NCI-H69 (cell line): ENCODE data around the gene XNDC1N.
A peak's percentile ranks its signal among the peaks of the same experiment; 100 is the strongest.

ENCODE experiments used
- DNase-seq: peaks from one replicate; lab custom pipeline; 2025; lab: John Stamatoyannopoulos, UW

Gene XNDC1N, protein sequence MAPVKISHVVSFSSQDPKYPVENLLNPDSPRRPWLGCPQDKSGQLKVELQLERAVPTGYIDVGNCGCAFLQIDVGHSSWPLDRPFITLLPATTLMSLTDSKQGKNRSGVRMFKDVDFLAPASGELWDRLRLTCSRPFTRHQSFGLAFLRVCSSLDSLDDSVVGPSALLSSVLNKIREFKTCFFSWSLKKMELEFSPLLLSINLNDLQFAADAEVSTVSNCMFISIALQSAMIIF

DNA sequence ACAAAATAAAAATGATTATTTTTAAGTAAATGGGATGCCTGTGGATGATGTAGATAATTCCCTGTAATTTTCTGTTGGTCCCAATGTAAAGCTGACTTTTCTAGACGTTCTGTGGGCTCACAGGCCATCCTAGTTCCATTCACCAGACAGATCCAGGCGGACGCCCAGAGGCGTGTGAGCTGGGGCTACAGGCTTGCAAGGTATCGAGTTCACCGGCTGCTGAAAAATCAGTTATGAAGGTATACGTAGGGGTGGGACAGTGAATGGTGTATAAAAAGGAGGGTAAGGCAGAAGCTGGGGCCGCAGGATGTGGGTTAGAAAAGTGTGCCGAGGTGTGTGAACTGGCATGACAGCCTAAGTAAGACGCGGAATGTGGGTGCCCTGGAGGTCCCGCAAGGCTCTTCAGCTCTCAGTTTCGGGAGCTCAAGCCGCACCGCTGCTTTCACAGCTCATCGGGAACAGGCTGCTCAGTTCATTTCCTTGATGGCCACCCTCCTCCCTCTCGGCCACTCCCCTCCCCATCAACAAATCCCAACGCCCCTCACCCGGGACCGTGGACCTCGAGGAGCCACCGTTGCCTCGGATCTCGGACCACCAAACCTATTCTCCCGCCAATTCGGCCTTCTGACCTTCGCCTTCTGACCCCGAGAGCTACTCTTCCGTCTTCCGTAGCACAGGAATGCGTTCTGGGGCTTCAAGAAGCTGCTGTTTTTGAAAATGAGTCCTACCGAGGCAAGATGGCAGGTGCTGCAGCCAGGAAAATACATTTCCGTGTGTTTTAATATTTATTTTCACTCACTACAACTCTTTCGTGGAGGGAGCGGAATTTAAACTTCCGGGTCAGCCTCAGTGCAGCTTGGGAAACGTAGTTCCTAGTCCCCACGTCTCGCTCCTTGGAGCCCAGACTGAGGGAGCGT lies at the start of gene XNDC1N:
TSS of gene XNDC1N (minus strand) at position 775 of the 917 bp plus-strand sequence. CDS start 5,241 bp downstream, outside the sequence.
- peak; percentile 96 for DNase-seq

DNA sequence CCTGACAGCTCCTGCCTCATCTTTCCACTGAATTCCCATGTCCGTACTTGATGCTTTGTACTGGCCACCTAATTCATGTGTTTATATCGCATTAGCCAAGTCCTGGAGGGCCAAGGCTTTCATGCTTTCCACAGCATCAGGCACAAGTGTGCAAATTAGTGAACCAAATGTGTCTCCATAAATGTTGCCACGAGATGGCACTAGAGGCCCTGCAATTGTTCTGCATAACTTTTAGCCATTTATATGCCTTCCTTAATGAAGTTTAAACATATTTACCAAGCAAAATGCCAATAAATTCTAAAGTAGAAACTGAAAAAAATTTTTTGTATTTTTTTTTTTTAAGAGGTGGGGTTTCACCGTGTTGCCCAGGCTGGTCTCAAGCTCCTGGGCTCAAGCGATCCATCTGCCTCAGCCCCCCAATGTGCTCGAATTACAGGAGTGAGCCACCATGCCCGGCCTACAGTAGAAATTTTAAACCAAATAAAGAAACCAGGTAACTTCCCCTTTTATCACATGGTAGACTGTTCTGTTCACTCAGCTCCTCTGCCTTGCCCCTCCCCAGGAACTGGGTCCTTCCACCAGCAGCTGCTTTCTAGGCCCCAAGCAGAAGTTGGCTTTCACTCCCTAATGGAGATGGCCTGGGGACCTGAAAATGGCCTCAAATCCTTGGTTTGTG lies 49.5 kb upstream of the XNDC1N start:
- DNase-seq = peak; percentile 55

DNA sequence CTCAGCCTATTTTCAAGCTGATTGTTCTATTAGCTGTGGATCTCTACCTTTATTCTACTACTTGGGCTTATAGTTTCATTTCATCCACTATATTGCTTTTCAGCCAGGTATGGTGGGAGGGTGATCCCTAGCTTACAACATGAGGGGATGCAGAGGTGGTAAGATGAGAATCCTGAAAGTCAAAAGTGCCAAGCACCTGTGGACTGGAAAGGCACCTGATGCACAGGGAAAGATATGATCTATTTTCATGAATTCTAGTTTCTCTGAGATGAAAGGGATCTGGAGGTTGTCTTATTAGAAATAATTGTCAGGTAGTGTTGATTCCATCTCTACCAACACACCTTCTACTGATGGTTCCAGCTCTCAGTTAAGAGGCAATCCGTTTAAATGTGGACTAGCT lies 48.7 kb upstream of the XNDC1N start:
- no peak for DNase-seq

DNA sequence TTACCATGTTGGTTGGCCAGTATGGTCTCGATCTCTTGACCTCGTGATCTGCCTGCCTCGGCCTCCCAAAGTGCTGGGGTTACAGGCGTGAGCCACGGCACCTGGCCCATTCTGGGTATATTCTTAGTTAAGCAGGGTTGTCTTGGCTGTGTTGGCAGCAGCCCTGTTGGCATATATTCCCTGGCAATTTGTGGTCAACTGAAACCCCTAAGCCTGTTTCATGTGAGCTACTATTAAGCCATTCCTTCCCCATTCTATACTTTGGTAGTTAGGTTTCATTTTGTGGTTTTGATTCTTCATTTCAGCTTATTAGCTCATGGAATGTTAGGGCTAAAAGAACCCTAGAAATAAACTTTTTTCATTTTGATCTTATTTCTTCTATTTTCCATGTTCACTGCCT lies 48.2 kb upstream of the XNDC1N start:
- no peak for DNase-seq

DNA sequence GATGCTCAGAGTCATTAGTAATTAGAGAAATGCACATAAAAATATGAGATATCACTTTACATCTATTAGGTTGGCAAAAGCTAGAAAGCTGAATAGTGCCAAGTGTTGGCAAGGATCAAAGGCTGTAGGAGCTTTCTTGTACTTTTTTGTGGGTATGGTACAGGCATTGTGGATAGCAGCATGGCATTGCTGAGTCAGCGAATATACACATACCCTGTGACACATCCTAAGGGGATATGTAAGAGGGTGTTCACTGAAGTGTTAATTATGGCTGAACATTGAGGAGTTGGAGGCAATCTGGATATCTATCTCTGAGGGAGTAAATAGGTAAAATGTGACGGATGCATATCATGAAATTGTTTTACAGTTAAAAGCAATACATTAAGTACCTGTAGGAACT lies 43.3 kb upstream of the XNDC1N start:
- DNase-seq = no peak

DNA sequence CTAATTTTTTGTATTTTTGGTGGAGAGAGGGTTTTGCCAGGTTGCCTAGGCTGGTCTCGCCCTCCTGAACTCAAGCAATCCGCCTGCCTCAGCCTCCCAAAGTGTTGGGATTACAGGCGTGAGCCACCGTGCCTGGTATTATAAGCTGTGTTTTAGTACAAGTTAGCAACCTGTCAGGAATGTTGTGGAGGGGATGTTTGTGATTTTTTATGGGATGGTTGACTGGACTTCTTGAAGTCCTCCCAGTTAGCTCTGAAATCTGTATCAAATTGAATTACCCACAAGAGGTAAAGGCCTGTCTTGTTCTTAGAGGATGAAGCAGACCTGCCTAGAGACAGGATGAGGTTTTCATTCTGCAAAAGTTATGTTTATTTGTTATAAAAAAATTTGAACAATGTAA lies 36.2 kb upstream of the XNDC1N start:
- DNase-seq = no peak

DNA sequence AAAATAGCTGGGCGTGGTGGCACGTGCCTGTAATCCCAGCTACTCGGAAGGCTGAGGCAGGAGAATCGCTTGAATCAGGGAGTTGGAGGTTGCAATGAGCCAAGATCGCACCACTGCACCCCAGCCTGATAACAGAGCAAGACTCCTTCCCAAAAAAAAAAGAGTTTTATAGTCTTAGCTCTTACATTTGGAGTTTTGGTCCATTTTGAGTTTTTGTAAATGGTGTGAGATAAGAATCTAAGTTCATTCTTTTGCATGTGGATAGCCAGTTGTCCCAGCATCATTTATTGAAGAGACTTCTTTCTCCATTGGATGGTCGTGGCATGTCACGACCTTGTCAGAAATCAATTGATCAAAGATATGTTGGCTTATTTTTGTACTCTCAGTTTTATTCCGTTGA lies 35.1 kb upstream of the XNDC1N start:
- no peak for DNase-seq

DNA sequence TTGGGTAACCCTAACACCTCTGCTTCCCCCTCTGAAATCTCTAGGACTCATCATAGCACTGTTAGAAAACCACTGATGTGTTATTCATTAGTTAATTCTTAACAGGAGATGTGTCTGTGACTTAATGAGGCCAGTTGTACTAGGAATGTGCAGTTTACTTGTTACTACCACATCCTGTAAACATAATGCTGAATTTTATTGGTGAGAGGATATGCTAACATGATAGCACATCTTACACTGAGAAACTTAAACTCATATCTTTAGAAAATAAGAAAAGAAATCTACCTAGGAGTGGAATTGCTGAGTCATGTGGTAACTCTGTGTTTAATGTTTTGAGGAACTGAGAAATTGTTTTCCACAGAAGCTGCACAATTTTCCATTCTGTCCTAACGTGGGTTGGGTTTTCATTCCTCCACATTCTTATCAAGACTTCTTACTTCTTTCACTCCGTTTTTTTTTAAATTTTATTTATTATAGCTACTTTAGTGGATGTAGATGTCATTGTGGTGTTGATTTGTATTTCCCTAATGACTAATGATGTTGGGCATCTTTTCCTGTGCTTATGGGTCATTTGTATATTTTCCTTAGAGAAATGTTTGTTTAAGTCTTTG lies 34.1 kb upstream of the XNDC1N start:
- DNase-seq = no peak

DNA sequence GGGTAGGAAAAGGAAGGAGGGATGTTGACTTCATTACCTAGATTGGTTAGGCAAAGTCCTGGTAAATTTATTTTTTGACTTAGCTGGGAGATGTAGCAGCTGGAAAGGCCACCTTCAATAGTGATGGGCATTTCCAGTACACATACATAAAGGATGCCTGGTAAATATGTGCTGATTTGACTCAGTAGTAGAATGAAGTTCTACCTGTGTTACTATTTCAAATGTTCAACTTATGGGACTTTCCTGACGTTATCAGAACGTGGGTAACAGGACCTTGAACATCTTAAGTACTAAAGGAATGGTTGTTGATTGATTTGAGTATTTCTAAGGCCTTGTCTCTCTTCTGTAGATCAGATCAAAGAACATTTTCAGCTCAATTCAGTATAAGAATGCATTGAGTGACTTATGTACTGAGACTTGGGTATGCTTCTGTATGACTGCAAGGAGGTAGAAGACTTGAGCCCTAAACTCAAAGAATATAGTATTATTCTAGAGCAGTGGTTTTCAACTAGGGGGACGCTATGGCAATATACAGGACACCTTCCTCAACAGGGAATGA lies 27.6 kb upstream of the XNDC1N start:
- no peak for DNase-seq

DNA sequence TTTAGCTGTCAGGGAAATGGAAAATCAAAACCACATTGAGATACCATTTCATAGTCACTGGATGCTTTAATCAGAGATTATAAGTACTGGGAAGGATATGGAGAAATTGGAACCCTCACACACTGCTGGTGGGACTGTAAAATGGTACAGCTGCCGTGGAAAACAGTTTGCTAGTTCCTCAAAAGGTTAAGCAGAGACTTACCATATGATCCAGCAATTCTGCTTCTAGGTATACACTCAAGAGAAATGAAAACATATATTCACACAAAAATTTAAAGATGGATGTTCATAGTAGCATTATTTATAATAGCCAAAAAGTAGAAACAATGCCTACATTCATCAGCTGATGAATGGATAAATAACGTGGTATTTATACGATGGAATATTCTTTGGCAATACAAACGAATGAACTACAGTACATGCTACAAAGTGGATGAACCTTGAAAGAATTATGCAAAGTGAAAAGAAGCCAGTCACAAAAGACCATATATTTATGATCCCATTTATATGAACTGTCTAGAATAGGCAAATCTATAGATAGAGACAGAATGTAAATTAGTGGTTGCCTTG lies 23.4 kb upstream of the XNDC1N start:
- no peak for DNase-seq

DNA sequence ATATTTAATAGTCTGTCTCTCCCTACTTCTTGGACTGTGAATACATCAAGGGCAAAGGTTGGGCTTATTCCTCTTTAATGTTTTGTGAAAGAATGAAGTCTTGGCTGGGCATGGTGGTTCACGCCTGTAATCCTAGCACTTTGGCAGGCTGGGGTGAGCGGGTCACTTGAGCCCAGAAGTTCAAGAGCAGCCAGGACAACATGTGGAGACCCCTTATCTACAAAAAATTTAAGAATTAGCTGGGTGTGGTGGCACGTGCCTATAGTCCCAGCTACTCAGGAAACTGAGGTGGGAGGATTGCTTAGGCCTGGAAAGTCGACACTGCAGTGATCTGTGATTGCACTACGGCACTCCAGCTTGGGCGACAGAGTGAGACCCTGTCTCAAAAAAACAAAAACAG lies 20.6 kb upstream of the XNDC1N start:
- no peak for DNase-seq

DNA sequence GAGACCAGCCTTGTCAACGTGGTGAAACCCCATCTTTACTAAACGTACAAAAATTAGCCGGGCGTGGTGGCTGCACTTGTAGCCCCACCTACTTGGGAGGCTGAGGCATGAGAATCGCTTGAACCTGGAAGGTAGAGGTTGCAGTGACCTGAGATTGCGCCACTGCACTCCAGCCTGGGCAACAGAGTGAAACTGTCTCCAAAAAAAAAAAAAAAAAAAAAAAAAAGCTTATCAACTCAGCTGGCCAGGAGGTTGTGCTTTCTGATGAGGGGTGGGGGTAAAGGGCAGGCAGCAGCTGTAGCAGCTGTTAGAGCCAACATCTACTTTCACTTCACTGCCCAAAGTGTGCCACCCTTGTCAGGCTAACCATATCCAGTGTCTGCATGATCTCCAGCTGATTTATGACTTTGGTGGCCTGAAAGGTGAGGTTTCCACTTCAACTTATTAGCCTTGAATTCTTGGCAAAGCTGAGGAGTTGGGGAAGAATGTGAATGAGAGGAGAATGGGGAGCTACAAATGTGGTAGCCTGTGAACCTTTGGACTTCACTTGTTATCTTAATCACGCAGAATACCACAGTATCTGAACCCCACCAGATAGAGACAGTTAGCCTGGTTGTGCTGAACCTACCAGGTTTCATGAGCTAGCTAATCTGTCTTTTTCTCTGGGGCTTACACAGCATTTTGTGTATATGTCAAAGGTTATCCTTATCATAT lies 20.1 kb upstream of the XNDC1N start:
- no peak for DNase-seq

DNA sequence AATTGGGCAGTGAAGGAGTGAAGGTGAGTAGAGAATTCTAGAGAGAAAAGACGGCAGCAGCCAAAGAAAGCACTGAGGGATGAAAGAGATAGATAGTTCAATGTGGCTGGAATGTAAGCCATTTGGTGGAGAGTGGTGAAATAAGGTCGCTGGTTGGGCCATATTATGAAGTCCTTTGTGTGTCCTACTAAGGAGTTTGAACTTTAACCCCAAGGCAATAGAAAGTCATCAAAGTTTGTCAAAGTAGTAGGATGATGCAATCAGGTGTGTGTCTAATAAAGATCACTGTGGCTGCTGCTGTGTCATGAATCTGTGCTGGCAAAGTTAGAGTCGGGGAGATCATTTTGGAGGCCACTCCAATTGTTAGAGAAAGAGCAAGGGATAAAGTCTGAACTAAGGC lies 19.1 kb upstream of the XNDC1N start:
- no peak for DNase-seq

DNA sequence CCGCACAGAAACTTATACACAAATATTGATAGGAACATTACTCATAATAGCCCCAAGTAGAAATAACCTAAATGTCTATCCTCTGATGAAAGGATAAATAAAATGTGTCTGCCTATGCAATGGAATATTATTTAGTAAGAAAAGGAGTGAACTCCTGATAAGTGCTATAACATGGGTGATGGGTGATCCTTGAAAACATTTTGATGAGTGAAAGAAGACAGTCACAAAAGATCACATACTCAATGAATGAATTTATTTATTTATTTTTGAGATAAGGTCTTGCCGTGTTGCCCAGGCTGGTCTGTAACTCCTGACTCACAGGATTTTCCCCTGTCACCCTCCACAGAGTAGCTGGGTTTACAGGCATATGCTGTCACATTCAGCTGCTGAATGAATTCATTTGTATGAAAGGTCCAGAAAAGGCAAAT lies 17.8 kb upstream of the XNDC1N start:
- DNase-seq = no peak

DNA sequence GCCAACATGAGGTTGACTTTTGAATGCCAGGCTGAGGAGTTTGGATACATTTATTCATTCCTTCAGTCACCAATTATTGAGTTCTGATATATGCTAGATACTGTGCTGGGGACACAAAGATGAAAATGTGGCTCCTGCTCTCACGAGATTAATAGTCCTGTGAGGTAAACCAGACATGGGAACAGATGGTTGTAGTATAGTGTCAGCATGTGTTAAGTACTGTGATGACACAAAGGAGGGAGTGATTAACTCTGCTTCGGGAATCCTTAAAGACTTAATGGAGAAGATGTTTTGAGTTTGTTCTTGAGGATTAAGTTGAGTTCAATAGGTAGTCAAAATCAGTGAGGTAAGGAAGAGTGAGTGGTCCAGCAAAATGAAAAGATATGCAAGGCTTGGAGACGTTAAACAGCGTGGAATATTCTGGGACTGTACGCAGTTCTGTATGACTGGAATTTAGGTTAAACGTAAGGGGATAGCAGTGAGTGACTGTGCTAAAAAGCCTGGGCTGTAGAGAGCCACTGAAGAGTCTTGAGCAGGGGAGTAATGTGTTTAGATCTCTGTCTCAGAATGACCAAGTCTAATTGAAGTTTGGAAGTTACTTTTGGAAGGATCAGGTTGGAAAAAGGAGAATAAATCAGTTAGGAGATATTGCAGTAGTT lies 12.3 kb upstream of the XNDC1N start:
- peak; percentile 27 for DNase-seq

DNA sequence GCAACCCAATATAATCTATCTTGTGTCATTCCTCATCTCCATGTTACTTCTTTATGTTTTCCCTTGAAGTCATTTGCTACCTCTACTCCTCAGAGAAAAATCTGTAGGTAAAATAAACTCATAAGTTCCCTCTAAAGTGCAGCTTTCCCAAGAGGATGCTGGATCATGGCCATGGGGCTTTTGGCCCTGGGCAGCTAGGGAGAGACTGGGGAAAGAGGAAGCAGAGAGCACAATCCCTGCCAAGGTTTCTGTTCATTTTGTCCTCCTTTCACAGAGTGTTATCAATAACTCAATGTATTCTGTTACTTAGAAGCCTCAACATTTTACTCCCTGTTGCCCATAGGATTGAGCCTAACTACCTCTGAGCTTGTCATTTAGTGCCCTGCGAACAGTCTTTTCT lies 9.4 kb upstream of the XNDC1N start:
- DNase-seq = no peak

DNA sequence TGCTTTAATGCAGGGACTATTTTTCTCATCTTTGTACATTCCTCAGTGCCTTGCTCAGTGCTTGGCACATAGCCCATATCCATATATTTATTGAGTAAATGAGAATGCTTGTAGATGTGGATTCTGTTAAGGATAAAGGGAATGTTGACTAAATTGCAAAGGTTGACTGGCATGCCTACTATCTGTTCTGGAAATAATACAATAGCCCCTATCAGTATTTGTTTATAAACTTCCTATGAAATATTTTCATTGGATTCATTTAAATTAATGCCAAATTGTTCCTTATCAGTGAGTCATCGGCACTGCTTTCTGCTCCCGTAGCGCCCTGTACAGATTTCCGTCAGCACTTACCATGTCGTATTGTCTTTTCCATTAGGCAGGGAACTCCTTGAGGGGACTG lies 8.4 kb upstream of the XNDC1N start:
- no peak for DNase-seq

DNA sequence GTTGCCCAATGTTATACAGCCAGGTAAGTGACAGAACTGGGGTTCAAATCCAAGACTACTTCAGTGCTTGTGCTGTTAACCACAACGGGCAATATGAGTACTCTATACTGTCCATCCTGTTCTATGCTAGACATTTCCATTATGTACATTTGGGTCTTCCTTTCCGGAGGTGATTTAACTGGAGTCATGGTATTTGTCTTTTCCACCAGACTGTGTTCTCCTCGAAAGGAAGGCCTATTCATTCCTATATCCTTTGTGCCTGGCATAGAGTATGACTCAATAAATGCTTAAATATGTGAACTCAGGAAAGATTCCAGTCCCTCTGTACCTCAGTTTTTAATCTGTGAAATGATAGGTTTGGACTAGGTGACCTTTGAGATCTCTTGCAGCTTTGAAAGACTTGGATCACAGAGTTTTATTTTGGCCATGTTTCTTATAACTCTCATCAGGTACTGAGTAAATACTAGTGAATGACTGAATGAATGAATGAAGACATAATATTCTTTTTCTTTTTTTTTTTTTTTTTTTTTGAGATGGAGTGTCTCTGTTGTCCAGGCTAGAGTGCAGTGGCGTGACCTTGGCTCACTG lies 7.0 kb upstream of the XNDC1N start:
- no peak for DNase-seq

DNA sequence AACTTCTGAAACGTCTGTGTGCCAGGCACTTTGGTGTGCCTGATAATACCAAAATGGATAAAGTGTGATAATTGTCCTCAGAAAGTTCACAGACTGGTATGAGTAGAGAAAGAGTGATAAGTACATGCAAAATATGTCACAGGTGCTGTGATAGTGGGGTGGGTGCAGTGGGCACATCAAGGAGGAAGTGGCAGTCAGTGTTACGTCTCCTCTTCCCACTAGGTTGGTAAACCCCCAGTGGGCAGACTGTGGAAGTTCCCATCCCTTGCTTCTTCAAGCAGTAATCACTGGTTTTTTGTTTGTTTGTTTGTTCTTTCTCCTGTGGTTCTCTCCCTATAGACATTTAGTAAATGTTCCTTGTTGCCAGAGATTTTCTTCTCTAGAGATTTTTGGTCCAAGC lies 5.8 kb upstream of the XNDC1N start:
- DNase-seq = no peak
